ENCODE results near the gene STK11.
A peak's percentile ranks its signal among the peaks of the same experiment; 100 is the strongest.

Gene STK11

DNA sequence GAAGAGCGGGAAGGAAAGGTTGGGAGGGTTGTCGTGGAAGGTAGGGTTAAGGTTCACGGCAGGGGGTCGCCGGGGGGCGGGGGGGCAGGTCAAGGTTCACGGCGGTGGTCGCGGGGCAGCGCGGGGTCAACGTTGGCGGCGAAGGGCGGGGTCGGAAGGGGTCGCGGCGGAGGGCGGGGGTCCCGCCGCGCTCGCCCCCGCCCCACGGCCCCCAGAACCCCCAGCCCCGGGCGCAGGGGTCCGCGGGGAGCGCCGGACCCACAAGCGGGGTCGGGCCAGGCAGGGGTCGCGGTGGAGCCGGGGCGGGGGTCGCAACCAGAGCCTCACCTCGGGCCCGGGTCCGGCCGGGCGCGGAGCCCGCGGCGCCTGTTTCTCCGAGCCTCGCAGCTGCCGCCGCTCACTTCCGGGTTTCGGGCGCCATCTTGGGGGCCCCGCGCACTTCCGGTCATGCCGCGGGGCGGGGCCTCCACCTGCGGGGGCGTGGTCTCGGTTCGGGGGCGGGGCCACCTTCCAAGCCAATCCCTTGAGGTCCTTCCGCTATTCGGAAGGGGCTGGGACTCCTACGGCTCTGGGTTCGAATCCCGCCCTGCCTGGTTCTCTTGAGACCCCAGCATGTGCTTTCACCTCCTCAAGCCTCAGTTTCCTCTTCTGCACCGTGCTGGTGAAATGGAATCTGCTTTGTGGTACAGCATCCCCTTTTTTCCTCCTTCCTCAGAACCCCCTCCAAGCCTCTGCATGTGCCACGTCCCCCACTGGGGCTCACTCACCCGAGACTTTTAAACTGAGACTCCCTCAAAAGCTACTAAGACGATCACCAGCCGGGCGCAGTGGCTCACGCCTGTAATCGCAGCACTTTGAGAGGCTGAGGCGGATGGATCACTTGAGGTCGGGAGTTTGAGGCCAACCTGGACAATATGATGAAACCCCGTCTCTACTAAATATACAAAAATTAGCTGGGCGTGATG lies 31.5 kb upstream of the STK11 start, which contains the start of gene SBNO2:
Gene SBNO2 (minus strand): TSS at position 424 of the 965 bp plus-strand sequence. CDS start 19,992 bp downstream, outside the sequence.
- in situ Hi-C loops (cut with MboI; ENCODE audit: low sequenced_read_pairs, unreplicated experiment): no loop called here
- TF ChIP-seq, protein P1, sequence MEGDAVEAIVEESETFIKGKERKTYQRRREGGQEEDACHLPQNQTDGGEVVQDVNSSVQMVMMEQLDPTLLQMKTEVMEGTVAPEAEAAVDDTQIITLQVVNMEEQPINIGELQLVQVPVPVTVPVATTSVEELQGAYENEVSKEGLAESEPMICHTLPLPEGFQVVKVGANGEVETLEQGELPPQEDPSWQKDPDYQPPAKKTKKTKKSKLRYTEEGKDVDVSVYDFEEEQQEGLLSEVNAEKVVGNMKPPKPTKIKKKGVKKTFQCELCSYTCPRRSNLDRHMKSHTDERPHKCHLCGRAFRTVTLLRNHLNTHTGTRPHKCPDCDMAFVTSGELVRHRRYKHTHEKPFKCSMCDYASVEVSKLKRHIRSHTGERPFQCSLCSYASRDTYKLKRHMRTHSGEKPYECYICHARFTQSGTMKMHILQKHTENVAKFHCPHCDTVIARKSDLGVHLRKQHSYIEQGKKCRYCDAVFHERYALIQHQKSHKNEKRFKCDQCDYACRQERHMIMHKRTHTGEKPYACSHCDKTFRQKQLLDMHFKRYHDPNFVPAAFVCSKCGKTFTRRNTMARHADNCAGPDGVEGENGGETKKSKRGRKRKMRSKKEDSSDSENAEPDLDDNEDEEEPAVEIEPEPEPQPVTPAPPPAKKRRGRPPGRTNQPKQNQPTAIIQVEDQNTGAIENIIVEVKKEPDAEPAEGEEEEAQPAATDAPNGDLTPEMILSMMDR (IDR thresholded peaks at IDR 0.05; ENCODE audit: borderline replicate concordance, control extremely low read depth, extremely low read depth, insufficient read depth, missing control alignments): no peak
- peak; percentile 100 for DNase-seq (ENCODE audit: low spot score)

DNA sequence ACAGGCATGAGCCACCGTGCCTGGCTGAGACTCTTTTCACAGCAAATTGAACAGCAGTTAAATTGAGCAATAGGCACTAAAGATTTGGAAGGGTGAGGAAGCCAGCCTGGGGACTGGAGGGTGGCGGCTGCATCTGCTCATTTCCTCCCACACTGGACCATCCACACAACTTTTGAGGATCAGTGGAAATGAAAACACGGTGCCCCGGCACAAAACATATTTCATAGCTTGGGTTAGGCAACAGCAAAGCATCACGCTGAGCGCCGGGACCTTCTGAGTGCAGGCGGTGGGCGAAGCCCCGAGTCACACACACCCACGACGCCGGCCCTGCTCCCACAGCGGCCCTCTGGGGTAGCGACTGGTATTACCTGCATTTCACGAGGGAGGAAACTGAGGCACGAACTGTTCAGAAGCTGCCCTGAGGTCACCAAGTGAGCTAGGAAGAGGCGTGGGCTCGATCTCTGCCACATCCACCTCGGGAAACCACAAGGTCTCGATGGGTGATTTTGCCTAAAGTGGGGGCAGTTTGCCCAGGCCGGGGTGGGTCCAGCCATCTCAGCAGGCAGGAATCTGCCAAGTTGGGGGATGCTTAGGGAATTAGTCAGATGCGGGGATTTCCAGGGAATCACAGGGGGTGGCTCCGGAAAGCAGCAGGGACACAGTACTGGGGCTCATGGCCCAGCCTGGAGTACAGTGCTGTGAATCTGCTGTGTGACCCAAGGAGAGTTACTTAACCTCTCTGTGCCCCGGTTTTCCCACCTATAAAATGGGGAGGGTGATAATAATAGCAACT lies 28.1 kb upstream of the STK11 start:
- in situ Hi-C loops (cut with MboI; ENCODE audit: low sequenced_read_pairs, unreplicated experiment): no loop called here
- TF ChIP-seq, protein P1 (IDR thresholded peaks at IDR 0.05; ENCODE audit: borderline replicate concordance, control extremely low read depth, extremely low read depth, insufficient read depth, missing control alignments): no peak
- DNase-seq (ENCODE audit: low spot score): no peak

DNA sequence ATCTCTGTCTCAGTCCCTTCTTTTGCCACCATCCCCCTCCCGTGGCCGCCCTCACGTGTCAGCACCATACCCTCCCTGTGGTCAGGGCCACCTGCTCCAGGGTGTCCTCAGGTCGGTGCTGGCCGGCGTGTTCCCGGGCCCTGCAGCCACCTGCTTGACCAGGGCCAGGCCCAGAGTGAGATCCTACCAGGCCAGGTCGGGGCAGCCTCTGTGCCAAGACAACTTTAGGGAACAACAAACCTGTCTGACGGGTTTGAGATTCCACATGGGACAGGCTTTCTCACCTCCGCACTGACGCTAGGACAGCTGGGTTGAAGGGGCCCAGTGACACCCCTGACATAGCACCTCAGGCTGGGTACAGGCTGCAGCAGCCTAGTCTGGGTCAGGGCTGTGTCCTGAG lies 24.0 kb upstream of the STK11 start:
- no peak for DNase-seq (ENCODE audit: low spot score)
- in situ Hi-C loops (cut with MboI; ENCODE audit: low sequenced_read_pairs, unreplicated experiment): no loop called here
- TF ChIP-seq, protein P1 (IDR thresholded peaks at IDR 0.05; ENCODE audit: borderline replicate concordance, control extremely low read depth, extremely low read depth, insufficient read depth, missing control alignments): no peak

DNA sequence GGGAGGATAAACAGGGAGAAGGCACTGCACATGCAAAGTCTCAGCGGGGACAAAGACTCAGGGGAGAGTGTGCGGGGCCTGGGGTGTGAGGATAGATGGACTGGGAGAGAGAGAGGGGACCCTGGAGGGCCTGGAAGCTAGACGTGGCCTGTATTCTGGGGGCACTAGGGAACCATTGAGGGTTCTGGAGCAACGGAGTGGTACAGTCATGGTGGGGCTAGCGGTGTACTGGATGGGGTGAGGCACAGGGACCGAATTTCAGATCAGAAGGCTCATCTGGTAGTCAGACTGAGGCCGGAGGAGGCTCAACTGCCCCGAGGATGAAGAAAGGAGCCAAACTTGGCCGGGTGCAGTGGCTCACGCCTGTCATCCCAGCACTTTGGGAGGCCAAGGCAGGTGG lies 23.5 kb upstream of the STK11 start:
- in situ Hi-C loops (cut with MboI; ENCODE audit: low sequenced_read_pairs, unreplicated experiment): no loop called here
- no peak for DNase-seq (ENCODE audit: low spot score)
- TF ChIP-seq, protein P1 (IDR thresholded peaks at IDR 0.05; ENCODE audit: borderline replicate concordance, control extremely low read depth, extremely low read depth, insufficient read depth, missing control alignments): no peak

DNA sequence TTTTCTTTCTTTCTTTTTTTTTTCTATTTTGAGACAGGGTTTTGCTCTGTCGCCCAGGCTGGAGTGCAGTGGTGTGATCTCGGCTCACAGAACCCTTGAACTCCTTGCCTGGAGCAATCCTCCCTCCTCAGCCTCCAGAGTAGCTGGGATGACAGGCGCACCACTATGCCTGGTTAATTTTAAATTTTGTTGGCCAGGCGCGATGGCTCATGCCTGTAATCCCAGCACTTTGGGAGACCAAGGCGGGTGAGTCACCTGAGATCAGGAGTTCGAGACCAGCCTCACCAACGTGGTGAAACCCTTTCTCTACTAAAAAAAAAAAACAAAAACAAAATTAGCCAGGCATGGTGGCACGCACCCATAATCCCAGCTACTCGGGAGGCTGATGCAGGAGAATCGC lies 22.9 kb upstream of the STK11 start:
- TF ChIP-seq, protein P1 (IDR thresholded peaks at IDR 0.05; ENCODE audit: borderline replicate concordance, control extremely low read depth, extremely low read depth, insufficient read depth, missing control alignments): no peak
- in situ Hi-C loops (cut with MboI; ENCODE audit: low sequenced_read_pairs, unreplicated experiment): no loop called here
- no peak for DNase-seq (ENCODE audit: low spot score)

DNA sequence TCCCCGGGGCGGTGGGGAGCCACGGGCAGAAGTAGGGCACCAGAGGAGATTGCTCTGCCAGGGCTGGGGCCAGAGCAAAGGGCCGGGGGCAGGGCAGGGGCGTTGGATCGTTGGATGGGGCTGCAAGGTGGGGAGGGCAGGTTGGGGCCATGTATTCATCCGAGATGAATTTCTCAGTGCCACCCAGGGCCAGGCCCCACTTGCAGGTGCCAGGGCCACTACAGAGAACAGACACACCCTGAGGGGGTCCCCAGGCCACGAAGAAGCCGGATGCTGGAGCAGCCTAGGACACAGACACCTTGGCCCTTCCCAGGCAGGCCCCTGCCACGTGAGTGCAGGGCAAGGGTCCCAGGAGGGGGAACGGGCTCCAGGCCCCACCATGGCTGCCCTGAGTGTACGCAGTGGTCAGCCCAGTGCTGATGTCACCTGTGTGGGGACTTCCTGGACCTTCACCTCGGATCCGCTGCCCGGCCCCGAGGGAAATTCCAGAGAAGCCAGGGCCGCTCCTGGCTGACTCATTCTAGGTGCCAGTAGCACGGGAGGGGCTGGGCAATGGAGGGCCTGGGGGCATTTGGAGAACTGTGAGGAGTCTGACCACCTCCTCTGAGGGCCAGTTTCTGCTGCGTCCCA lies 21.9 kb upstream of the STK11 start:
- DNase-seq (ENCODE audit: low spot score): peak; percentile 79
- TF ChIP-seq, protein P1 (IDR thresholded peaks at IDR 0.05; ENCODE audit: borderline replicate concordance, control extremely low read depth, extremely low read depth, insufficient read depth, missing control alignments): no peak
- in situ Hi-C loops (cut with MboI; ENCODE audit: low sequenced_read_pairs, unreplicated experiment): no loop called here
